Activated CD8-positive, alpha-beta memory T cell treated with anti-CD3 and anti-CD28 coated beads, Interleukin-2, amount 10 ng/mL, durations not matched to agents 7 days and 5 days (primary cell): ENCODE measurements around the gene MYL3. TPM values are rescaled to one million over a fixed set of nuclear protein-coding genes. Genes with fewer than 3 reads are reported as not detected.

Experiments used
- ATAC-seq: fragments of 150-1000 bp; cut with Tn5 transposase; one replicate; pipeline ENCODE4 v1.10.0; 2021; ENCODE audit warnings: moderate library complexity
- CTCF ChIA-PET: fragments of 350-600 bp; sonication (Branson Sonifier 250); formaldehyde crosslinking; loops from one replicate; lab custom pipeline; 2021; ENCODE audit warnings: antibody characterized with exemption; lab: Charles Lee
- DNase-seq: peaks from one replicate; pipeline ENCODE4 v3.0.0-alpha.2; 2020
- H3K27ac Mint-ChIP-seq: one replicate; pipeline ENCODE4 v1.8.0; 2021; ENCODE audit warnings: mild to moderate bottlenecking, mixed read lengths
- H3K27me3 Mint-ChIP-seq: one replicate; pipeline ENCODE4 v1.8.0; 2021; ENCODE audit warnings: mixed read lengths
- H3K36me3 Mint-ChIP-seq: one replicate; pipeline ENCODE4 v1.8.0; 2021; ENCODE audit warnings: mild to moderate bottlenecking, mixed read lengths
- H3K4me1 Mint-ChIP-seq: one replicate; pipeline ENCODE4 v1.8.0; 2021; ENCODE audit warnings: mixed read lengths
- H3K4me3 Mint-ChIP-seq: one replicate; pipeline ENCODE4 v1.8.0; 2021; ENCODE audit warnings: mild to moderate bottlenecking, moderate library complexity, mixed read lengths
- H3K9me3 Mint-ChIP-seq: one replicate; pipeline ENCODE4 v1.8.0; 2022; ENCODE audit warnings: low read depth, mixed read lengths
- total RNA-seq, 2 experiments: library from RNA; stranded (reverse); gene quantifications; one replicate each; pipeline ENCODE4 v1.2.3, GENCODE V29; 2021

Gene MYL3
- total RNA-seq, 2 experiments from 2014 or later, result not detected

GRCh38 chr3:46904303-46905212, 41.3 kb upstream of the MYL3 start:
- H3K9me3 Mint-ChIP-seq, result no peaks in the 10 kb centered on the region
- no peak overlapping the region for H3K4me3 Mint-ChIP-seq
- H3K27me3 Mint-ChIP-seq, result no peaks in the 10 kb centered on the region
- ATAC-seq (no peak), DNase-seq (no peak)
- peaks cover 6% of the 10 kb centered on the region for H3K4me1 Mint-ChIP-seq
- CTCF ChIA-PET, result interaction anchor here (0.9 kb wide), 1 partner anchor 9 kb away, joined by 3 read pairs; no protein-coding TSS in a partner anchor
- H3K27ac Mint-ChIP-seq, result no peak overlapping the region
- no peaks in the 10 kb centered on the region for H3K36me3 Mint-ChIP-seq

GRCh38 chr3:46903341-46904302, 40.4 kb upstream of the MYL3 start:
- Mint-ChIP-seq H3K4me1 (peaks cover 6% of the 10 kb centered on the region), H3K27me3 (peaks cover 8% of the 10 kb centered on the region), H3K27ac (no peak overlapping the region), H3K4me3 (no peak overlapping the region), H3K36me3 (no peaks in the 10 kb centered on the region), H3K9me3 (no peaks in the 10 kb centered on the region)
- no peak for ATAC-seq
- no peak for DNase-seq
- CTCF ChIA-PET, result no interaction called here

- H3K27ac Mint-ChIP-seq, result no peak overlapping the region
- ATAC-seq, result no peak
- H3K4me3 Mint-ChIP-seq, result no peak overlapping the region
- H3K9me3 Mint-ChIP-seq, result no peaks in the 10 kb centered on the region
- CTCF ChIA-PET, result interaction anchor here (1.1 to 1.4 kb wide), 2 partner anchors 9 to 35 kb away, joined by 3 read pairs; no protein-coding TSS in a partner anchor
- peaks cover 11% of the 10 kb centered on the region for H3K27me3 Mint-ChIP-seq
- DNase-seq, result no peak
- no peaks in the 10 kb centered on the region for H3K36me3 Mint-ChIP-seq
- peaks cover 11% of the 10 kb centered on the region for H3K4me1 Mint-ChIP-seq
These were observed 39.0 kb upstream of the MYL3 start for GRCh38 chr3:46902188-46902631.

GRCh38 chr3:46901591-46902187, 38.4 kb upstream of the MYL3 start:
- peaks cover 11% of the 10 kb centered on the region for H3K4me1 Mint-ChIP-seq
- DNase-seq, result no peak
- peaks cover 11% of the 10 kb centered on the region for H3K27me3 Mint-ChIP-seq
- no peak overlapping the region for H3K27ac Mint-ChIP-seq
- no peak for ATAC-seq
- no peaks in the 10 kb centered on the region for H3K36me3 Mint-ChIP-seq
- no peaks in the 10 kb centered on the region for H3K9me3 Mint-ChIP-seq
- H3K4me3 Mint-ChIP-seq, result no peak overlapping the region
- CTCF ChIA-PET, result interaction anchor here (1.1 to 2.4 kb wide), 3 partner anchors 7 to 35 kb away, joined by 3 to 18 read pairs (median 3); no protein-coding TSS in a partner anchor

GRCh38 chr3:46901061-46901460, 37.8 kb upstream of the MYL3 start:
- DNase-seq, result no peak
- CTCF ChIA-PET, result interaction anchor here (2.4 kb wide), 1 partner anchor 8 kb away, joined by 18 read pairs; no protein-coding TSS in a partner anchor
- Mint-ChIP-seq H3K4me3 (no peak overlapping the region), H3K36me3 (no peaks in the 10 kb centered on the region), H3K4me1 (peaks cover 11% of the 10 kb centered on the region), H3K9me3 (no peaks in the 10 kb centered on the region), H3K27me3 (peaks cover 12% of the 10 kb centered on the region), H3K27ac (no peak overlapping the region)
- ATAC-seq, result no peak

GRCh38 chr3:46900356-46900755, 37.1 kb upstream of the MYL3 start:
- Mint-ChIP-seq H3K9me3 (no peaks in the 10 kb centered on the region), H3K4me3 (no peak overlapping the region), H3K36me3 (no peaks in the 10 kb centered on the region), H3K27me3 (peaks cover 14% of the 10 kb centered on the region), H3K4me1 (peaks cover 11% of the 10 kb centered on the region), H3K27ac (no peak overlapping the region)
- CTCF ChIA-PET, result interaction anchor here (2.4 kb wide), 1 partner anchor 9 kb away, joined by 18 read pairs; no protein-coding TSS in a partner anchor
- ATAC-seq (no peak), DNase-seq (no peak)

- CTCF ChIA-PET, result interaction anchor here (2.4 kb wide), 1 partner anchor 9 kb away, joined by 18 read pairs; no protein-coding TSS in a partner anchor
- Mint-ChIP-seq H3K4me3 (no peak overlapping the region), H3K4me1 (peaks cover 11% of the 10 kb centered on the region), H3K27me3 (peaks cover 18% of the 10 kb centered on the region), H3K27ac (no peak overlapping the region), H3K9me3 (no peaks in the 10 kb centered on the region), H3K36me3 (no peaks in the 10 kb centered on the region)
- no peak for DNase-seq
- ATAC-seq, result no peak
These were observed 36.7 kb upstream of the MYL3 start for GRCh38 chr3:46900007-46900292.

- CTCF ChIA-PET, result interaction anchor here (2.4 kb wide), 1 partner anchor 10 kb away, joined by 18 read pairs; no protein-coding TSS in a partner anchor
- ATAC-seq (no peak), DNase-seq (no peak)
- no peaks in the 10 kb centered on the region for H3K36me3 Mint-ChIP-seq
- H3K4me3 Mint-ChIP-seq, result no peak overlapping the region
- no peak overlapping the region for H3K27ac Mint-ChIP-seq
- H3K27me3 Mint-ChIP-seq, result peaks cover 18% of the 10 kb centered on the region
- peaks cover 11% of the 10 kb centered on the region for H3K4me1 Mint-ChIP-seq
- H3K9me3 Mint-ChIP-seq, result no peaks in the 10 kb centered on the region
These were observed 36.1 kb upstream of the MYL3 start for GRCh38 chr3:46899151-46900006.

- CTCF ChIA-PET, result interaction anchor here (1.0 to 1.5 kb wide), 3 partner anchors 8 to 269 kb away, joined by 3 read pairs; no protein-coding TSS in a partner anchor
- ATAC-seq (no peak), DNase-seq (no peak)
- no peak overlapping the region for H3K27ac Mint-ChIP-seq
- H3K4me3 Mint-ChIP-seq, result no peak overlapping the region
- peaks cover 11% of the 10 kb centered on the region for H3K4me1 Mint-ChIP-seq
- no peaks in the 10 kb centered on the region for H3K9me3 Mint-ChIP-seq
- peaks cover 26% of the 10 kb centered on the region for H3K27me3 Mint-ChIP-seq
- H3K36me3 Mint-ChIP-seq, result no peaks in the 10 kb centered on the region
These were observed 35.3 kb upstream of the MYL3 start for GRCh38 chr3:46898321-46899150.

- Mint-ChIP-seq H3K4me1 (peaks cover 10% of the 10 kb centered on the region), H3K9me3 (no peaks in the 10 kb centered on the region), H3K36me3 (no peaks in the 10 kb centered on the region), H3K27ac (no peak overlapping the region), H3K27me3 (peaks cover 31% of the 10 kb centered on the region), H3K4me3 (no peak overlapping the region)
- ATAC-seq (no peak), DNase-seq (no peak)
- CTCF ChIA-PET, result interaction anchor here (1.0 to 1.5 kb wide), 3 partner anchors 9 to 268 kb away, joined by 3 read pairs; no protein-coding TSS in a partner anchor
These were observed 34.6 kb upstream of the MYL3 start for GRCh38 chr3:46897829-46898320.

- Mint-ChIP-seq H3K4me3 (no peak overlapping the region), H3K36me3 (no peaks in the 10 kb centered on the region), H3K27me3 (peaks cover 40% of the 10 kb centered on the region), H3K27ac (no peak overlapping the region), H3K4me1 (peaks cover 12% of the 10 kb centered on the region), H3K9me3 (no peaks in the 10 kb centered on the region)
- CTCF ChIA-PET, result interaction anchor here (1.5 to 3.1 kb wide), 2 partner anchors 10 to 11 kb away, joined by 3 to 17 read pairs; no protein-coding TSS in a partner anchor
- ATAC-seq (no peak), DNase-seq (no peak)
These were observed 33.8 kb upstream of the MYL3 start for GRCh38 chr3:46897031-46897430.
